ENCODE measurements around the gene CADM2.

- TF ChIP-seq CTCF (IDR thresholded peaks at IDR 0.05) (no peak), POLR2A (IDR thresholded peaks at IDR 0.05) (no peak)
Observed at GRCh38 chr3:85476891-85477495, 518.2 kb downstream of the CADM2 start.
